Upper lobe of left lung (tissue), 6 donors: ENCODE data around the gene SUPT3H. TPM values are rescaled to one million over a fixed set of nuclear protein-coding genes. Genes with fewer than 3 reads are reported as not detected.

Experiments used
- ATAC-seq, 2 donors: fragments of 200-7000 bp; cut with Tn5 transposase; one replicate each; pipeline ENCODE4 v1.9.1; 2022; ENCODE audit warnings: mild to moderate bottlenecking in 2 of 2, moderate library complexity in 2 of 2; ENCODE audit not compliant: low FRiP score in 2 of 2
- DNase-seq, 2 donors: peaks; one replicate each; pipeline ENCODE4 v3.0.0-alpha.2; 2019 to 2020
- H3K27ac ChIP-seq, 4 donors: fragments of 200-600 bp; sonication (generic); one replicate each; pipeline ENCODE4 v1.5.1; 2016 to 2019
- H3K27me3 ChIP-seq, 4 donors: fragments of 200-600 bp; sonication (generic); one replicate each; pipeline ENCODE4 v1.5.1; 2017 to 2019
- H3K36me3 ChIP-seq, 4 donors: fragments of 200-600 bp; sonication (generic); one replicate each; pipeline ENCODE4 v1.5.1; 2016 to 2019
- H3K4me1 ChIP-seq, 4 donors: fragments of 200-600 bp; sonication (generic); one replicate each; pipeline ENCODE4 v1.5.1; 2018 to 2019
- H3K4me3 ChIP-seq, 4 donors: fragments of 200-600 bp; sonication (generic); one replicate each; pipeline ENCODE4 v1.5.1; 2017 to 2019; ENCODE audit warnings: mild to moderate bottlenecking in 2 of 4, moderate library complexity in 1 of 4
- H3K9me3 ChIP-seq, 4 donors: fragments of 200-600 bp; sonication (generic); one replicate each; pipeline ENCODE4 v1.5.1; 2018 to 2019
- EP300 ChIP-seq, 4 donors: sonication (generic); formaldehyde crosslinking; IDR thresholded peaks; one replicate each; pipeline ENCODE4 v1.5.1; 2017; ENCODE audit warnings: antibody characterized with exemption in 4 of 4, control low read depth in 2 of 4
- POLR2A ChIP-seq, 4 donors: fragments of 450-650 bp; IDR thresholded peaks; one replicate each; pipeline ENCODE4 v1.5.1; 2016 to 2017; ENCODE audit warnings: antibody characterized with exemption in 4 of 4, mild to moderate bottlenecking in 2 of 4
- POLR2AphosphoS5 ChIP-seq, 2 donors: sonication (generic); formaldehyde crosslinking; IDR thresholded peaks; one replicate each; pipeline ENCODE4 v1.5.1; 2017; ENCODE audit warnings: antibody characterized with exemption in 2 of 2
- WGBS, 2 donors: methylation state at CpG; one replicate each; pipeline ENCODE4 v1.1.5; 2017 to 2018; 5-methylcytosine and 5-hydroxymethylcytosine counted together
- total RNA-seq, 6 donors: library from RNA; depleted of rRNA in 4 of 6; stranded (reverse); fragments of >200 nt in 4 of 6; gene quantifications; one replicate each; pipeline versions ENCODE4 v1.1.0 to v1.2.1, GENCODE V29; 2016 to 2021
- TF ChIP-seq, protein P1 (sequence below), 6 experiments: fragments of 450-650 bp in 4 of 6; fragments of 200-600 bp in 2 of 6; sonication (generic) in 2 of 6; IDR thresholded peaks; one replicate each; pipeline ENCODE4 v1.5.1; 2016 to 2019; ENCODE audit warnings: antibody characterized with exemption in 6 of 6
- donor health status: DM: no; HTN: no; CAD: no; lungs with moderate emphysema.
- donor health status: DM: no; HTN: yes; CAD: no; lungs with severe emphysema.

Gene SUPT3H
- total RNA-seq, 6 donors from 2014 or later = 6.4 to 45.1 (median 8.9) TPM

DNA sequence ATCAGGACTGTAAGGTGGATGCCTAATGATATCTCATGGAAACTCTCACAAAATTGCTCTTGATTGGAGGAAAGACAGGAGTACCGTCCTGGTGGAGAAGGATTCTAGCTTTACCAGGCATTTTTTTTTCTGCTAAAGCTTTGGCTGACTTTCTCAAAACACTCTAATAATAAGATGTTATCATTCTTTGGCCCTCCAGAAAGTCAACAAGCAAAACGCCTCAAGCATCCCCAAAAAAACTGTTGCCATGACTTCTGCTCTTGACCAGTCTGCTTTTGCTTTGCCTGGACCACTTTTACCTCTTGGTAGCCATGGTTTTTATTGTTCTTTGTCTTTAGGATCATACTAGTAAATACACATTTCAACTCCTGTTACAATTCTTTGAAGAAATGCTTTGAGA, 105.1 kb downstream of the SUPT3H start:
- H3K4me1 ChIP-seq = no peaks in the 10 kb centered on the region
- H3K4me3 ChIP-seq = no peak overlapping the region
- DNase-seq (no peak), ATAC-seq (no peak)
- H3K9me3 ChIP-seq = no peaks in the 10 kb centered on the region
- TF ChIP-seq, protein P1, sequence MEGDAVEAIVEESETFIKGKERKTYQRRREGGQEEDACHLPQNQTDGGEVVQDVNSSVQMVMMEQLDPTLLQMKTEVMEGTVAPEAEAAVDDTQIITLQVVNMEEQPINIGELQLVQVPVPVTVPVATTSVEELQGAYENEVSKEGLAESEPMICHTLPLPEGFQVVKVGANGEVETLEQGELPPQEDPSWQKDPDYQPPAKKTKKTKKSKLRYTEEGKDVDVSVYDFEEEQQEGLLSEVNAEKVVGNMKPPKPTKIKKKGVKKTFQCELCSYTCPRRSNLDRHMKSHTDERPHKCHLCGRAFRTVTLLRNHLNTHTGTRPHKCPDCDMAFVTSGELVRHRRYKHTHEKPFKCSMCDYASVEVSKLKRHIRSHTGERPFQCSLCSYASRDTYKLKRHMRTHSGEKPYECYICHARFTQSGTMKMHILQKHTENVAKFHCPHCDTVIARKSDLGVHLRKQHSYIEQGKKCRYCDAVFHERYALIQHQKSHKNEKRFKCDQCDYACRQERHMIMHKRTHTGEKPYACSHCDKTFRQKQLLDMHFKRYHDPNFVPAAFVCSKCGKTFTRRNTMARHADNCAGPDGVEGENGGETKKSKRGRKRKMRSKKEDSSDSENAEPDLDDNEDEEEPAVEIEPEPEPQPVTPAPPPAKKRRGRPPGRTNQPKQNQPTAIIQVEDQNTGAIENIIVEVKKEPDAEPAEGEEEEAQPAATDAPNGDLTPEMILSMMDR (IDR thresholded peaks at IDR 0.05) = no peak
- TF ChIP-seq POLR2AphosphoS5 (IDR thresholded peaks at IDR 0.05) (no peak), EP300 (IDR thresholded peaks at IDR 0.05) (no peak), POLR2A (IDR thresholded peaks at IDR 0.05) (no peak)
- H3K27ac ChIP-seq = no peak overlapping the region
- H3K36me3 ChIP-seq = no peaks in the 10 kb centered on the region
- WGBS, 2 donors = 93 to 96% methylated on average over 2 of the region's 2 CpGs
- no peaks in the 10 kb centered on the region for H3K27me3 ChIP-seq

DNA sequence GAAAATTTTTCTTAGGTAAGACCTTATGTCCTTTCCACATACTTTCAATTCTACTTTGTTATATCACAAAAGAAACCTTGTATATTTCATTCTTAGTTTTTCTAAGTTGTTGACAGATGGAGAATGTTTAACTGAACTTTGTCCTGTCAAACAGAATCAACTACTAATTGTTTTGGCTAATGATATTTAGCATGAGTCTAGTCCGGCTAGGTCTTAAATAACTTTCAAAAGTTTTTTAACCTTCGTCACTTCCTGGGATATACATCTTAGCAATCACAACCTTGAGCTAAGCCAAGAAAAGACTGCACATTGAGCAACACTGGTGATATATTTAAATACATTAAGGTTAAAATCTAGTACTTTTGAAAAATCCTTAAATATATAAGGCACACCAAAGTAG, 112.5 kb downstream of the SUPT3H start:
- ATAC-seq = no peak
- no peaks in the 10 kb centered on the region for H3K9me3 ChIP-seq
- H3K27ac ChIP-seq = no peak overlapping the region
- H3K4me1 ChIP-seq = no peaks in the 10 kb centered on the region
- TF ChIP-seq POLR2AphosphoS5 (IDR thresholded peaks at IDR 0.05) = no peak
- H3K27me3 ChIP-seq = no peaks in the 10 kb centered on the region
- 83 to 90% methylated on average over 2 of the region's 2 CpGs for WGBS, 2 donors
- no peak overlapping the region for H3K4me3 ChIP-seq
- H3K36me3 ChIP-seq = no peaks in the 10 kb centered on the region
- DNase-seq = no peak

GRCh38 chr6:45260696-45261095, 117.0 kb downstream of the SUPT3H start:
- no peaks in the 10 kb centered on the region for H3K9me3 ChIP-seq
- H3K36me3 ChIP-seq = no peaks in the 10 kb centered on the region
- H3K4me3 ChIP-seq = no peak overlapping the region
- no peak for ATAC-seq
- no peaks in the 10 kb centered on the region for H3K27me3 ChIP-seq
- no peak for DNase-seq
- TF ChIP-seq, protein P1 (IDR thresholded peaks at IDR 0.05) = no peak
- TF ChIP-seq EP300 (IDR thresholded peaks at IDR 0.05) (no peak), POLR2AphosphoS5 (IDR thresholded peaks at IDR 0.05) (no peak), POLR2A (IDR thresholded peaks at IDR 0.05) (no peak)
- H3K27ac ChIP-seq = no peak overlapping the region
- 87 to 89% methylated on average over 3 of the region's 3 CpGs for WGBS, 2 donors
- H3K4me1 ChIP-seq = no peaks in the 10 kb centered on the region

DNA sequence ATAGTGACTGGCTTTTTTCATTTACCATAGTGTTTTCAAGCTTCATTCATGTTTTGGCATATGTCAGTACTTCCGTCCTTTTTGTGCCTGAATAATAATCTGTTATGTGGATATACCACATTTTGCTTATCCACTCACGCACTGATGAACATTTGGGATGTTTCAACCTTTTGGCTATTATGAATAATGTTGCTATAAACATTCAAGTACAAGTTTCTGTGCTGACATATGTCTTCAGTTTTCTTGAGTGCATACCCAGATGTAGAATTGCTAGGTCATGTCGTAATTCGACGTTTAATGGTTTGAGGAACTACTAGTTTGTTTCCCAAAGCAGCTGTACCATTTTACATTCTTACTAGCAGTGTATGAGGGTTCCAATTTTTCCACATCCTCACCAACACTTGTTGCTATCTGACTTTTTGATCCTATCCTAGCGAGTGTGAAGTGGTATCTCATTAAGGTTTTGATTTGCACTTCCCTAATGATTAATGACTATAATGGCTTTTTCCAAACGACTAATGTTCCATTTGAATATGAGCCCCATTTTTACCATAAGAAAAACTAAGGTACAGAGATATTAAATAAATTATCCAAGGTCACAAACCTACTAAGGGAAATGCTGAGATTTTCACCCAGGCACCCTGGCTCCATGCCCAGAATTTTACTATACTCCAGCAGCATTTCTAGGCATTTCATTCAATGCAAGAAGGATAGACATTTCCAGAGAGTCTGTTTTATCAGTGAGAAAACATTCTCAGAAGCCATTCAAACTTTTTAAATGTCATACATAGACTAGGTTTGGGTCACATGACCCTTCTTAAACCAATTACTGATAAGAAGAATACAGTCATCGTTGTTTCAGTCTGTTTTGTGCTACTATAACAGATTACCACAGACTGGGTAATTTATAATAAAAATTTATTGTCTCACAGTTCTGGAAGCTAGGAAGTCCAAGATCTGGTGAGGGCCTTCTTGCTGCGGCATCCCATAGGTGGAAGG, 120.7 kb downstream of the SUPT3H start:
- DNase-seq = no peak
- no peak for ATAC-seq
- Histone ChIP-seq H3K4me1 (no peaks in the 10 kb centered on the region), H3K27me3 (no peaks in the 10 kb centered on the region), H3K36me3 (no peaks in the 10 kb centered on the region), H3K9me3 (no peaks in the 10 kb centered on the region), H3K4me3 (no peak overlapping the region), H3K27ac (no peak overlapping the region)
- no peak for TF ChIP-seq POLR2A (IDR thresholded peaks at IDR 0.05)
- no peak for TF ChIP-seq POLR2AphosphoS5 (IDR thresholded peaks at IDR 0.05)
- TF ChIP-seq, protein P1 (IDR thresholded peaks at IDR 0.05) = no peak
- no peak for TF ChIP-seq EP300 (IDR thresholded peaks at IDR 0.05)
- 70 to 73% methylated on average over 9 of the region's 9 CpGs for WGBS, 2 donors

GRCh38 chr6:45255434-45255833, 122.3 kb downstream of the SUPT3H start:
- TF ChIP-seq, protein P1 (IDR thresholded peaks at IDR 0.05) = no peak
- no peak for TF ChIP-seq POLR2AphosphoS5 (IDR thresholded peaks at IDR 0.05)
- TF ChIP-seq POLR2A (IDR thresholded peaks at IDR 0.05) = no peak
- no peak for TF ChIP-seq EP300 (IDR thresholded peaks at IDR 0.05)
- no peak for DNase-seq
- WGBS, 2 donors = 97% methylated on average over 4 of the region's 4 CpGs
- Histone ChIP-seq H3K27ac (no peak overlapping the region), H3K4me3 (no peak overlapping the region), H3K36me3 (no peaks in the 10 kb centered on the region), H3K9me3 (no peaks in the 10 kb centered on the region), H3K27me3 (no peaks in the 10 kb centered on the region), H3K4me1 (no peaks in the 10 kb centered on the region)
- ATAC-seq = no peak
